ENCODE data around the gene ZNF718.

- TF ChIP-seq POLR2A (IDR thresholded peaks at IDR 0.05) = no peak
- no peak for TF ChIP-seq POLR2AphosphoS5 (IDR thresholded peaks at IDR 0.05)
- TF ChIP-seq, protein P1, sequence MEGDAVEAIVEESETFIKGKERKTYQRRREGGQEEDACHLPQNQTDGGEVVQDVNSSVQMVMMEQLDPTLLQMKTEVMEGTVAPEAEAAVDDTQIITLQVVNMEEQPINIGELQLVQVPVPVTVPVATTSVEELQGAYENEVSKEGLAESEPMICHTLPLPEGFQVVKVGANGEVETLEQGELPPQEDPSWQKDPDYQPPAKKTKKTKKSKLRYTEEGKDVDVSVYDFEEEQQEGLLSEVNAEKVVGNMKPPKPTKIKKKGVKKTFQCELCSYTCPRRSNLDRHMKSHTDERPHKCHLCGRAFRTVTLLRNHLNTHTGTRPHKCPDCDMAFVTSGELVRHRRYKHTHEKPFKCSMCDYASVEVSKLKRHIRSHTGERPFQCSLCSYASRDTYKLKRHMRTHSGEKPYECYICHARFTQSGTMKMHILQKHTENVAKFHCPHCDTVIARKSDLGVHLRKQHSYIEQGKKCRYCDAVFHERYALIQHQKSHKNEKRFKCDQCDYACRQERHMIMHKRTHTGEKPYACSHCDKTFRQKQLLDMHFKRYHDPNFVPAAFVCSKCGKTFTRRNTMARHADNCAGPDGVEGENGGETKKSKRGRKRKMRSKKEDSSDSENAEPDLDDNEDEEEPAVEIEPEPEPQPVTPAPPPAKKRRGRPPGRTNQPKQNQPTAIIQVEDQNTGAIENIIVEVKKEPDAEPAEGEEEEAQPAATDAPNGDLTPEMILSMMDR (IDR thresholded peaks at IDR 0.05) = no peak
- no peak for TF ChIP-seq EP300 (IDR thresholded peaks at IDR 0.05)
Measured at GRCh38 chr4:138935-139334, 14.6 kb downstream of the ZNF718 start.
